ENCODE results near the gene KCNMB2. TPM values are rescaled to one million over a fixed set of nuclear protein-coding genes. Genes with fewer than 3 reads are reported as not detected.

Gene KCNMB2
- total RNA-seq, 1 experiment from 2014 or later, result not detected

GRCh38 chr3:178778589-178778988 lies 242.4 kb downstream of the KCNMB2 start:
- ChIA-PET CTCF (no interaction called here), POLR2A (ENCODE audit: unreplicated experiment) (no interaction called here)
- no peaks in the 10 kb centered on the region for H3K36me3 ChIP-seq (ENCODE audit: low read depth, low read length)
- H3K9me2 ChIP-seq (replicated peaks; ENCODE audit: low read length), result no peaks in the 10 kb centered on the region
- H3K4me3 ChIP-seq (ENCODE audit: low read length), result no peak overlapping the region
- no peaks in the 10 kb centered on the region for H3K27me3 ChIP-seq (ENCODE audit: low read length)
- H3F3A ChIP-seq (ENCODE audit: low read length, unreplicated experiment), result no peaks in the 10 kb centered on the region
- peaks cover 8% of the 10 kb centered on the region; the same call in 1 of the 2 replicates for H3K4me1 ChIP-seq (ENCODE audit: insufficient read depth, low read length)
- H3K9ac ChIP-seq (ENCODE audit: low read length), result no peak overlapping the region
- no peak overlapping the region for H2AFZ ChIP-seq (ENCODE audit: low read length)
- no peak overlapping the region for H3K27ac ChIP-seq (ENCODE audit: low read length)
- BruUV-seq (replicated peaks), result no TSS peak
- H3K9me3 ChIP-seq (ENCODE audit: low read length), result no peaks in the 10 kb centered on the region
- ATAC-seq, result no peak
- H3K4me2 ChIP-seq (ENCODE audit: low read length), result no peak overlapping the region
- H4K20me1 ChIP-seq (ENCODE audit: low read length), result no peaks in the 10 kb centered on the region
- no peak for TF ChIP-seq CTCF (conservative IDR thresholded peaks at IDR 0.05; ENCODE audit: low read depth, low read length)
- no peak for TF ChIP-seq EZH2phosphoT487 (IDR thresholded peaks at IDR 0.05; ENCODE audit: borderline replicate concordance, low read length)
- no peak for TF ChIP-seq EZH2 (IDR thresholded peaks at IDR 0.05; ENCODE audit: low read length, unreplicated experiment)
- no peak for DNase-seq
- no peaks in the 10 kb centered on the region for H3K79me2 ChIP-seq (ENCODE audit: low read length)
- intact Hi-C loops (cut with micrococcal nuclease), result no loop called here

GRCh38 chr3:178785961-178786360 lies 249.7 kb downstream of the KCNMB2 start:
- no peak for TF ChIP-seq EZH2 (IDR thresholded peaks at IDR 0.05; ENCODE audit: low read length, unreplicated experiment)
- TF ChIP-seq EZH2phosphoT487 (IDR thresholded peaks at IDR 0.05; ENCODE audit: borderline replicate concordance, low read length), result no peak
- TF ChIP-seq CTCF (conservative IDR thresholded peaks at IDR 0.05; ENCODE audit: low read depth, low read length), result no peak
- Histone ChIP-seq H3K27ac (ENCODE audit: low read length) (no peak overlapping the region), H3K9me2 (replicated peaks; ENCODE audit: low read length) (0 out of 2 replicates have a peak, but pooled peaks cover 3% of the 10 kb centered on the region), H3K36me3 (ENCODE audit: low read depth, low read length) (no peaks in the 10 kb centered on the region), H3K4me1 (ENCODE audit: insufficient read depth, low read length) (no peaks in the 10 kb centered on the region), H4K20me1 (ENCODE audit: low read length) (no peaks in the 10 kb centered on the region), H3K9me3 (ENCODE audit: low read length) (no peaks in the 10 kb centered on the region), H3K79me2 (ENCODE audit: low read length) (no peaks in the 10 kb centered on the region), H3F3A (ENCODE audit: low read length, unreplicated experiment) (no peaks in the 10 kb centered on the region), H2AFZ (ENCODE audit: low read length) (no peak overlapping the region), H3K27me3 (ENCODE audit: low read length) (0 out of 2 replicates have a peak, but pooled peaks cover 5% of the 10 kb centered on the region), H3K4me3 (ENCODE audit: low read length) (no peak overlapping the region), H3K4me2 (ENCODE audit: low read length) (no peak overlapping the region), H3K9ac (ENCODE audit: low read length) (no peak overlapping the region)
- DNase-seq (no peak), ATAC-seq (no peak)
- intact Hi-C loops (cut with micrococcal nuclease), result no loop called here
- BruUV-seq (replicated peaks), result no TSS peak
- CTCF ChIA-PET, result no interaction called here
- POLR2A ChIA-PET (ENCODE audit: unreplicated experiment), result no interaction called here

GRCh38 chr3:178787960-178788359 lies 251.7 kb downstream of the KCNMB2 start:
- no peaks in the 10 kb centered on the region for H3K79me2 ChIP-seq (ENCODE audit: low read length)
- no peak overlapping the region for H2AFZ ChIP-seq (ENCODE audit: low read length)
- H3K9me3 ChIP-seq (ENCODE audit: low read length), result no peaks in the 10 kb centered on the region
- 0 out of 2 replicates have a peak, but pooled peaks cover 5% of the 10 kb centered on the region for H3K27me3 ChIP-seq (ENCODE audit: low read length)
- TF ChIP-seq EZH2phosphoT487 (IDR thresholded peaks at IDR 0.05; ENCODE audit: borderline replicate concordance, low read length) (no peak), EZH2 (IDR thresholded peaks at IDR 0.05; ENCODE audit: low read length, unreplicated experiment) (no peak), CTCF (conservative IDR thresholded peaks at IDR 0.05; ENCODE audit: low read depth, low read length) (no peak)
- no peak for DNase-seq
- POLR2A ChIA-PET (ENCODE audit: unreplicated experiment), result no interaction called here
- H3K27ac ChIP-seq (ENCODE audit: low read length), result no peak overlapping the region
- H3K4me3 ChIP-seq (ENCODE audit: low read length), result no peak overlapping the region
- intact Hi-C loops (cut with micrococcal nuclease), result no loop called here
- ATAC-seq, result no peak
- BruUV-seq (replicated peaks), result no TSS peak
- H3K36me3 ChIP-seq (ENCODE audit: low read depth, low read length), result no peaks in the 10 kb centered on the region
- no peaks in the 10 kb centered on the region for H3K4me1 ChIP-seq (ENCODE audit: insufficient read depth, low read length)
- CTCF ChIA-PET, result no interaction called here
- no peak overlapping the region for H3K9ac ChIP-seq (ENCODE audit: low read length)
- H3K4me2 ChIP-seq (ENCODE audit: low read length), result no peak overlapping the region
- H3K9me2 ChIP-seq (replicated peaks; ENCODE audit: low read length), result 0 out of 2 replicates have a peak, but pooled peaks cover 3% of the 10 kb centered on the region
- H3F3A ChIP-seq (ENCODE audit: low read length, unreplicated experiment), result no peaks in the 10 kb centered on the region
- H4K20me1 ChIP-seq (ENCODE audit: low read length), result no peaks in the 10 kb centered on the region
